Activated CD4-positive, alpha-beta T cell treated with anti-CD3 and anti-CD28 coated beads for 24 hours (primary cell): ENCODE measurements around the gene GRK2.

ENCODE experiments used
- DNase-seq, 2 donors: peaks; one replicate each; pipeline ENCODE4 v3.0.0-alpha.2; 2020; ENCODE audit warnings: low read depth in 2 of 2

The GRK2 gene

GRCh38 chr11:67299471-67300191, 33.4 kb downstream of the GRK2 start:
- no peak for DNase-seq

- no peak for DNase-seq
These were observed 34.0 kb downstream of the GRK2 start for GRCh38 chr11:67300256-67300755.

GRCh38 chr11:67300756-67301312, 34.6 kb downstream of the GRK2 start:
- DNase-seq: no peak

GRCh38 chr11:67301313-67301921, 35.1 kb downstream of the GRK2 start:
- no peak for DNase-seq

- DNase-seq: no peak
These were observed 35.8 kb downstream of the GRK2 start for GRCh38 chr11:67301951-67302516.

- DNase-seq: no peak
These were observed 36.4 kb downstream of the GRK2 start for GRCh38 chr11:67302571-67303131.

- DNase-seq: no peak
These were observed 37.0 kb downstream of the GRK2 start, which contains the start of gene SSH3 for GRCh38 chr11:67303132-67303834. SSH3 (plus strand) TSS chr11:67303530; CDS start chr11:67303626, 96 bp downstream.

GRCh38 chr11:67303835-67304411, 37.6 kb downstream of the GRK2 start:
- no peak for DNase-seq

GRCh38 chr11:67304511-67305113, 38.3 kb downstream of the GRK2 start:
- DNase-seq: no peak

GRCh38 chr11:67306769-67307544, 40.7 kb downstream of the GRK2 start:
- DNase-seq: no peak

GRCh38 chr11:67307545-67308001, 41.3 kb downstream of the GRK2 start:
- DNase-seq: no peak

- no peak for DNase-seq
These were observed 42.0 kb downstream of the GRK2 start for GRCh38 chr11:67308031-67308866.

GRCh38 chr11:67309166-67309565, 42.9 kb downstream of the GRK2 start:
- DNase-seq: no peak

- no peak for DNase-seq
These were observed 43.4 kb downstream of the GRK2 start for GRCh38 chr11:67309661-67310061.

GRCh38 chr11:67310246-67311050, 44.2 kb downstream of the GRK2 start:
- no peak for DNase-seq

GRCh38 chr11:67311051-67311555, 44.8 kb downstream of the GRK2 start:
- no peak for DNase-seq

GRCh38 chr11:67311556-67312082, 45.3 kb downstream of the GRK2 start:
- no peak for DNase-seq
